Measurements from ENCODE around the gene ACOT6. TPM values are rescaled to one million over a fixed set of nuclear protein-coding genes. Genes with fewer than 3 reads are reported as not detected.

ACOT6 gene
- total RNA-seq, 2 donors from 2014 or later, result not detected

GRCh38 chr14:73616831-73617230 is 4.5 kb downstream of the ACOT6 start:
- no peak overlapping the region for H3K4me3 ChIP-seq
- no peaks in the 10 kb centered on the region for H3K36me3 ChIP-seq
- no peaks in the 10 kb centered on the region for H3K9me3 ChIP-seq
- H3K27me3 ChIP-seq, result no peaks in the 10 kb centered on the region
- no peak for TF ChIP-seq CTCF (IDR thresholded peaks at IDR 0.05)
- intact Hi-C loops (cut with DNase I), result no loop called here
- no peaks in the 10 kb centered on the region for H3K4me1 ChIP-seq
- no peak overlapping the region for H3K9ac ChIP-seq (ENCODE audit: low read depth in 2 of 2, low read length in 2 of 2)
- no peak overlapping the region for H3K27ac ChIP-seq
- no peak for DNase-seq

GRCh38 chr14:73619524-73619923 is 7.2 kb downstream of the ACOT6 start:
- no peak overlapping the region for H3K4me3 ChIP-seq
- no peak overlapping the region for H3K9ac ChIP-seq (ENCODE audit: low read depth in 2 of 2, low read length in 2 of 2)
- DNase-seq, result no peak
- H3K27me3 ChIP-seq, result no peaks in the 10 kb centered on the region
- TF ChIP-seq CTCF (IDR thresholded peaks at IDR 0.05), result no peak
- no peak overlapping the region for H3K27ac ChIP-seq
- no peaks in the 10 kb centered on the region for H3K4me1 ChIP-seq
- H3K9me3 ChIP-seq, result no peaks in the 10 kb centered on the region
- H3K36me3 ChIP-seq, result no peaks in the 10 kb centered on the region
- intact Hi-C loops (cut with DNase I), result no loop called here

GRCh38 chr14:73620268-73620667 is 8.0 kb downstream of the ACOT6 start:
- Histone ChIP-seq H3K9ac (ENCODE audit: low read depth in 2 of 2, low read length in 2 of 2) (no peak overlapping the region), H3K9me3 (no peaks in the 10 kb centered on the region), H3K36me3 (no peaks in the 10 kb centered on the region), H3K27me3 (no peaks in the 10 kb centered on the region), H3K27ac (no peak overlapping the region), H3K4me1 (no peaks in the 10 kb centered on the region), H3K4me3 (no peak overlapping the region)
- no peak for DNase-seq
- intact Hi-C loops (cut with DNase I), result loop anchor here (10.0 kb wide), 1 partner anchor 95 kb away; no protein-coding TSS in a partner anchor
- no peak for TF ChIP-seq CTCF (IDR thresholded peaks at IDR 0.05)

- intact Hi-C loops (cut with DNase I), result loop anchor here (10.0 kb wide), 1 partner anchor 99 kb away; no protein-coding TSS in a partner anchor
- Histone ChIP-seq H3K4me3 (no peak overlapping the region), H3K36me3 (no peaks in the 10 kb centered on the region)
Observed at GRCh38 chr14:73623504-73624054, 11.3 kb downstream of the ACOT6 start.

GRCh38 chr14:73625706-73626105 is 13.4 kb downstream of the ACOT6 start:
- Histone ChIP-seq H3K27me3 (no peaks in the 10 kb centered on the region), H3K27ac (no peak overlapping the region), H3K4me1 (no peaks in the 10 kb centered on the region), H3K36me3 (no peaks in the 10 kb centered on the region), H3K9ac (ENCODE audit: low read depth in 2 of 2, low read length in 2 of 2) (no peak overlapping the region), H3K9me3 (no peaks in the 10 kb centered on the region), H3K4me3 (no peak overlapping the region)
- intact Hi-C loops (cut with DNase I), result loop anchor here (10.0 kb wide), 1 partner anchor 101 kb away; no protein-coding TSS in a partner anchor
- DNase-seq, result no peak
- TF ChIP-seq CTCF (IDR thresholded peaks at IDR 0.05), result no peak

More at GRCh38 chr14:73623504-73624054, 11.3 kb downstream of the ACOT6 start:
- TF ChIP-seq CTCF (IDR thresholded peaks at IDR 0.05), result no peak
- Histone ChIP-seq H3K9ac (ENCODE audit: low read depth in 2 of 2, low read length in 2 of 2) (no peak overlapping the region), H3K27ac (no peak overlapping the region), H3K4me1 (no peaks in the 10 kb centered on the region), H3K9me3 (no peaks in the 10 kb centered on the region), H3K27me3 (no peaks in the 10 kb centered on the region)
- no peak for DNase-seq
